Activated CD8-positive, alpha-beta T cell treated with anti-CD3 and anti-CD28 coated beads, Interleukin-2, amount 10 ng/mL, durations not matched to agents 7 days and 5 days (primary cell): ENCODE measurements around the gene STYXL1. TPM values are rescaled to one million over a fixed set of nuclear protein-coding genes. Genes with fewer than 3 reads are reported as not detected.
"Not testable (repeated sequence)": the region's sequence is repeated elsewhere in the genome, so short reads cannot be mapped to it uniquely, and the experiment has no call there.

Experiments
- ATAC-seq: fragments of 150-1000 bp; cut with Tn5 transposase; one replicate; pipeline ENCODE4 v1.10.0; 2021; ENCODE audit warnings: moderate library complexity
- CTCF ChIA-PET: fragments of 350-600 bp; sonication (Branson Sonifier 250); formaldehyde crosslinking; loops from one replicate; lab custom pipeline; 2021; ENCODE audit warnings: antibody characterized with exemption; lab: Charles Lee
- POLR2A ChIA-PET: fragments of 350-600 bp; sonication (Branson Sonifier 250); formaldehyde crosslinking; loops from one replicate; lab custom pipeline; 2021; ENCODE audit warnings: antibody characterized with exemption; lab: Charles Lee
- DNase-seq: peaks from one replicate; pipeline ENCODE4 v3.0.0-alpha.2; 2020
- H3K27ac Mint-ChIP-seq: one replicate; pipeline ENCODE4 v1.8.0; 2021; ENCODE audit warnings: mild to moderate bottlenecking, mixed read lengths
- H3K27me3 Mint-ChIP-seq: one replicate; pipeline ENCODE4 v1.8.0; 2021; ENCODE audit warnings: low read depth, mixed read lengths
- H3K36me3 Mint-ChIP-seq: one replicate; pipeline ENCODE4 v1.8.0; 2021; ENCODE audit warnings: low read depth, mixed read lengths
- H3K4me1 Mint-ChIP-seq: one replicate; pipeline ENCODE4 v1.8.0; 2021; ENCODE audit warnings: low read depth, mixed read lengths
- H3K4me3 Mint-ChIP-seq: one replicate; pipeline ENCODE4 v1.8.0; 2021; ENCODE audit warnings: mild to moderate bottlenecking, mixed read lengths
- H3K9me3 Mint-ChIP-seq: one replicate; pipeline ENCODE4 v1.8.0; 2022; ENCODE audit warnings: mixed read lengths; ENCODE audit not compliant: insufficient read depth
- total RNA-seq, 2 experiments: library from RNA; stranded (reverse); gene quantifications; one replicate each; pipeline ENCODE4 v1.2.3, GENCODE V29; 2021

The STYXL1 gene
- total RNA-seq, 2 experiments from 2014 or later: 27.2 to 28.2 TPM

DNA sequence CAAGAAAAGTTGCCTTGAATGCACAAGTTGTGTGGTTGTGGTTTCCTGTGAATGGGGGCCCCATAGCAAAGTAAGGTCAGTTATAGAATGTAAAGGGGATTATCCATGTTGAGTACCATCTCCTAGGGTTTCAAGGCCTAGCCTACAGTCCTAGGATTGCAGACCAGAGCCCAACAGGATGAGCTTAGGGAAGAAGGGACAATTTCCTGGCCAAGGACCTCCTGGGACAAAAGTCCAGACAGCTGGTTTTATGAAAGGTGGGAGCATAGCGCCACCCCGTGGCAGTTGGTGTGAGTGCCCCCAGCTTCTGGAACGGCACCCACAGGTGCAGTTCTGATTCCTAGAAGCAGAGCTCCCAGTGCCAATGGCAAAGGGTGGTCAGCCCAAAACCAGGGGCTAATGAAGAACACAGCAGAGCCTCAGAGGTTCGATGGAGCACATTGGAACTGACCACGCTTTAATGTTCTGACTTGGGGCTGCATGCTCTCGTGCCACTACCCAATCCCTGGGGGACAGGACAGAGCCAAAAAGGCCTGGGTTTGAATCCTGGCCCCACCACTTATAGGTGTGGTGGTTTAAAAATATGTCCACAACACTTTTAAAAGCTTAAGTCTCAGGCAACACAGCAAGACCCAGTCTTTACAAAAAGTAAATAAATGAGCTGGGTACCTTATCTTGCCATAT, 27.6 kb downstream of the STYXL1 start:
- Mint-ChIP-seq H3K27me3 (no peaks in the 10 kb centered on the region), H3K36me3 (peaks cover 39% of the 10 kb centered on the region), H3K9me3 (no peaks in the 10 kb centered on the region), H3K4me1 (peaks cover 21% of the 10 kb centered on the region), H3K27ac (no peak overlapping the region), H3K4me3 (peak overlapping the region; percentile 34)
- ChIA-PET CTCF (interaction anchor here (0.6 to 3.1 kb wide), 40 partner anchors 11 to 534 kb away, joined by 3 to 57 read pairs (median 4); partner anchors contain the start of genes MDH2, POM121C and RHBDD2), POLR2A (interaction anchor here (1.0 to 1.3 kb wide), 2 partner anchors 10 to 28 kb away, joined by 3 read pairs; partner anchors contain the start of genes MDH2 and STYXL1)
- DNase-seq (peak; percentile 79), ATAC-seq (peak; percentile 74)

DNA sequence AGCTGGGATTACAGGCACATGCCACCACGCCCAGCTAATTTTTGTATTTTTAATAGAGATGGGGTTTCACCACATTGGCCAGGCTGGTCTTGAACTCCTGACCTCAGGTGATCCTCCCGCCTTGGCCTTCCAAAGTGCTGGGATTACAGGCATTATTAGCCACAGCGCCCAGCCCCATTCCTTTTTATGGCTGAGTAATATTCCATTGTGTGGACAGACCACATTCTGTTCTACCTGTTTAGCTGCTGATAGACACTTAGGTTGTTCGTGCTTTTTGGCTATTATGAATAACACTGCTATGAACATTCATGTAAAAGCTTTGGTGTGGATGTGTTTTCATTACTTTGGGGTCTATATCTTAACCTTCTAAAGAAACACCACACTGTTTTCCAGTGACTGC, 29.3 kb downstream of the STYXL1 start:
- H3K27ac Mint-ChIP-seq, H3K27me3 Mint-ChIP-seq, H3K9me3 Mint-ChIP-seq, H3K4me3 Mint-ChIP-seq, ATAC-seq, POLR2A ChIA-PET, DNase-seq: not testable (repeated sequence)
- CTCF ChIA-PET: interaction anchor here (1.2 to 1.8 kb wide), 3 partner anchors 12 to 153 kb away, joined by 3 to 9 read pairs (median 7); no protein-coding TSS in a partner anchor
- Mint-ChIP-seq H3K36me3 (peaks cover 45% of the 10 kb centered on the region), H3K4me1 (peaks cover 21% of the 10 kb centered on the region)

DNA sequence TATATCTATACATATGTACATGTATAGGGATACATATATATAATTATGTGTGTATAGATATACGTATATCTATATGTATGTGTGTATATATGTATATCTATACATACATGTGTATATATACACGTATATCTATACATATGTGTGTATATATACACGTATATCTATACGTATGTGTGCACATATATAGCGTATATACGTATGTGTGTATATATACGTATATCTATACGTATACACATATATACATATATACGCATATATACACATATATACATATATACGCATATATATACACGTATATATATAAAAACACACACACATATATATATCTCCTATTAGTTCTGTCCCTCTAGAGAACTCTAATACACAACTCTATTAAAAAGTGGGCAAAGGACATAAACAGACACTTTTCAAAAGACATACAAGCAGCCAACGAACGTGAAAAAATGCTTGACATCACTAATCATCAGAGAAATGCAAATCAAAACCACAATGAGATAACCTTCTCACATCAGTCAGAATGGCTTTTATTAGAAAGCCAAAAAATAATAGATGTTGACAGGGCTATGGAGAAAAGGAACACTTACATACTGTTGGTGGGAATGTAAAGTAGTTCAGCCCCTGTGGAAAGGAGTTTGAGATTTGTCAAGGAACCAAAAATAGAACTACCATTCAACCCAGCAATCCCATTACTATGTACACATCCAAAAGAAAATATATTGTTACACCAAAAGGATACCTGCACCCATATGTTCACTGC, 31.4 kb downstream of the STYXL1 start:
- Mint-ChIP-seq H3K27me3 (peaks cover 3% of the 10 kb centered on the region), H3K36me3 (peaks cover 51% of the 10 kb centered on the region), H3K27ac (no peak overlapping the region), H3K4me3 (no peak overlapping the region), H3K9me3 (no peaks in the 10 kb centered on the region), H3K4me1 (peaks cover 17% of the 10 kb centered on the region)
- ATAC-seq (no peak), DNase-seq (no peak)
- POLR2A ChIA-PET: no interaction called here
- CTCF ChIA-PET: no interaction called here

DNA sequence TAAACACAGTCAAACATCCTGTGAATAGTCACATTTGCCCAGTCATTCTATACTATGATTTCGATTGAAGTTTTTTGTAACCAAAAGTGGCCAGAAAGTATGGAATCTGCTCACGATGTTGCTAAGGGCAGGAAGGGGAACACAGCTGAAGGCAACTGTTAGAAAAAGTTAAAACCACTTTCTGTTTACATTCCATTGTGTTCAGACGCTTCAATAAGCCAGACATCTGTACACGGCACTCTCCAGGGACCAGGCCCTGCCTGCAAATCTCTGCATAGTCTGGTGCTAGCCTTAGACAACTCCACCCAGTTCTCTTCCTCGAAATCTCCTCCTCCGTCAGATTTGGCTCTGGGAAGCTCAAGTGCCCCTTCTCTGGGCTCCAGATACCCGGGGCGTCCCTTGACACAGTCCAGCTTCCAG, 36.3 kb downstream of the STYXL1 start:
- H3K27me3 Mint-ChIP-seq: peaks cover 9% of the 10 kb centered on the region
- POLR2A ChIA-PET: no interaction called here
- H3K4me1 Mint-ChIP-seq: peaks cover 24% of the 10 kb centered on the region
- ATAC-seq (no peak), DNase-seq (no peak)
- no peak overlapping the region for H3K4me3 Mint-ChIP-seq
- CTCF ChIA-PET: no interaction called here
- peaks cover 38% of the 10 kb centered on the region for H3K36me3 Mint-ChIP-seq
- H3K27ac Mint-ChIP-seq: no peak overlapping the region
- H3K9me3 Mint-ChIP-seq: no peaks in the 10 kb centered on the region

DNA sequence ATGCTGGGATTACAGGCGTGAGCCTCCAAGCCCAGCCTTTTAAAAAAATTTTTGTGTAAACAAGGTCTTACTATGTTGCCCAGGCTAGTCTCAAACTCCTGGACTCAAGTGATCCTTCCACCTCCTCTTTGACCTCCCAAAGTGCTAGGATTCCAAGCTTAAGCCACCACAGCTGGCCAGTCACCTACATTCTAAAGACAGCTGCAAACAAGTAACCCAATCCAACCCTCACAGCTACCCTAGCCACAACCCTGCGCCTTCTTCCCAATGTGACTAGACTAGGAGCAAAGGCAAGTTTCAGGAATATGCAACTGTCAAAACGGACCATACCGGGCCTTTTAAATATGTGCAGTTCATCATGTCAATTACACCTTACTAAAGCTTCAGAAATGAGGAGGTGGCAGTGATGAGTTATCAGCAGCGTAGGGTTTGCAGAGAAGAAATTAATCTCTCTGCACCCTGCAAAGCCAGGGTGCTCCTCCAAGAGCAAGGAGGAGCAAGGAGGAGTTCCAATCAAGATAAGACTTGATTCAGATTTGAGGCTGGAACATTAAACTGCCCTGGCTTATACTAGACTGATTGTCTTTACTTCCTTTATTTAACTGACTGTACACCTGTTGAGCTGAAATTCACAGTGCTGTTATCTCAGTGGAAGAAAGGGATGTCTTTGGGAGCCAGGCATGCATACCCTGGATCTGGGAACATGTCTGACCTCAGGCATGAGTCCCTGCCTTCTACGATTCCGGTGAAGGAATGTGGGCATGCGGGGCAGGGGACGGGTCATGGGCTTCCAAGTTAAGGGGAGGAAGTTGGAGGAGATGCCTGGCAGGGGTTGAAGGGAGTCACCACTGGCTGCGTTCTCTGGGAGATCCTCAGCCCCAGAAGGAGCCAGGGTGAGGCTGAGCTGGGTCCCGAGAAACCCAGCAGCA, 37.9 kb downstream of the STYXL1 start:
- ChIA-PET CTCF (interaction anchor here (0.7 to 3.7 kb wide), 2 partner anchors 10 to 81 kb away, joined by 3 to 30 read pairs; no protein-coding TSS in a partner anchor), POLR2A (interaction anchor here (1.4 kb wide), 1 partner anchor 10 kb away, joined by 3 read pairs; no protein-coding TSS in a partner anchor)
- DNase-seq (no peak), ATAC-seq (no peak)
- H3K4me1 Mint-ChIP-seq: peaks cover 24% of the 10 kb centered on the region
- H3K9me3 Mint-ChIP-seq: no peaks in the 10 kb centered on the region
- peaks cover 36% of the 10 kb centered on the region for H3K36me3 Mint-ChIP-seq
- H3K4me3 Mint-ChIP-seq: peak overlapping the region; percentile 37
- peaks cover 9% of the 10 kb centered on the region for H3K27me3 Mint-ChIP-seq
- H3K27ac Mint-ChIP-seq: peak overlapping the region; percentile 27

GRCh38 chr7:76008156-76008687, 39.6 kb downstream of the STYXL1 start:
- Mint-ChIP-seq H3K27ac (peak overlapping the region; percentile 3), H3K4me3 (no peak overlapping the region), H3K4me1 (peaks cover 24% of the 10 kb centered on the region), H3K36me3 (peaks cover 35% of the 10 kb centered on the region), H3K9me3 (no peaks in the 10 kb centered on the region), H3K27me3 (peaks cover 9% of the 10 kb centered on the region)
- CTCF ChIA-PET: interaction anchor here (3.7 kb wide), 1 partner anchor 12 kb away, joined by 30 read pairs; no protein-coding TSS in a partner anchor
- ATAC-seq (peak; percentile 69), DNase-seq (peak; percentile 55)
- POLR2A ChIA-PET: interaction anchor here (0.8 to 1.5 kb wide), 2 partner anchors 40 to 92 kb away, joined by 4 to 5 read pairs; partner anchors contain the start of gene MDH2

- not testable (repeated sequence) for ATAC-seq
These were observed 42.8 kb downstream of the STYXL1 start for GRCh38 chr7:76005004-76005403.

DNA sequence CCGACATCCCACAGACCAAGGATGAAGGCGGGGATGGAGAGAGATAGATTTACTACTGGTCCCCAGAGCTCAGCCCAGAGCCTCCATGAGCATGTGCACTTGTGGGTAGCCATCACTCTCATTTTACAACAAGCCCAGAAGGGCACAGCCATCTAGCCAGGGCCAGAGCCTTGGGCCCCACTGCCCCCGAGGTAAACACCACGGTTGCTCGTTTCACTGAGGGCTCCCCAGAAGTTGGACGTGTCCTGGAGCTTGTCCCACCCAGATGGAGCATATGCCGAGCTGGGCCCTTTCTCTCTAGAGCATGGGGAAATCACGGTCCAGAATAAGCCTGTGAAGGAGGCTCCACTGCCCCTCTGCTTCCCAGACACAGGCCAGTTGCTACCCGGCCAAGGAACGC, 44.4 kb downstream of the STYXL1 start:
- Mint-ChIP-seq H3K27ac (no peak overlapping the region), H3K36me3 (peaks cover 31% of the 10 kb centered on the region), H3K4me1 (peaks cover 3% of the 10 kb centered on the region), H3K27me3 (no peaks in the 10 kb centered on the region), H3K9me3 (no peaks in the 10 kb centered on the region), H3K4me3 (no peak overlapping the region)
- ChIA-PET CTCF (interaction anchor here (2.2 kb wide), 1 partner anchor 17 kb away, joined by 15 read pairs; no protein-coding TSS in a partner anchor), POLR2A (interaction anchor here (0.6 kb wide), 2 partner anchors 10 to 22 kb away, joined by 3 to 4 read pairs; no protein-coding TSS in a partner anchor)
- DNase-seq (no peak), ATAC-seq (no peak)

More at GRCh38 chr7:76005004-76005403, 42.8 kb downstream of the STYXL1 start:
- H3K27ac Mint-ChIP-seq, H3K9me3 Mint-ChIP-seq, POLR2A ChIA-PET, H3K4me3 Mint-ChIP-seq, DNase-seq, H3K27me3 Mint-ChIP-seq: not testable (repeated sequence)
- Mint-ChIP-seq H3K4me1 (peaks cover 20% of the 10 kb centered on the region), H3K36me3 (peaks cover 24% of the 10 kb centered on the region)
- CTCF ChIA-PET: interaction anchor here (1.8 kb wide), 1 partner anchor 15 kb away, joined by 4 read pairs; no protein-coding TSS in a partner anchor

GRCh38 chr7:76002822-76003221, 45.0 kb downstream of the STYXL1 start:
- ChIA-PET CTCF (interaction anchor here (2.2 kb wide), 1 partner anchor 17 kb away, joined by 15 read pairs; no protein-coding TSS in a partner anchor), POLR2A (interaction anchor here (0.6 kb wide), 1 partner anchor 10 kb away, joined by 3 read pairs; no protein-coding TSS in a partner anchor)
- peaks cover 32% of the 10 kb centered on the region for H3K36me3 Mint-ChIP-seq
- no peaks in the 10 kb centered on the region for H3K4me1 Mint-ChIP-seq
- no peak overlapping the region for H3K4me3 Mint-ChIP-seq
- DNase-seq (no peak), ATAC-seq (no peak)
- H3K27ac Mint-ChIP-seq: no peak overlapping the region
- no peaks in the 10 kb centered on the region for H3K27me3 Mint-ChIP-seq
- H3K9me3 Mint-ChIP-seq: no peaks in the 10 kb centered on the region

DNA sequence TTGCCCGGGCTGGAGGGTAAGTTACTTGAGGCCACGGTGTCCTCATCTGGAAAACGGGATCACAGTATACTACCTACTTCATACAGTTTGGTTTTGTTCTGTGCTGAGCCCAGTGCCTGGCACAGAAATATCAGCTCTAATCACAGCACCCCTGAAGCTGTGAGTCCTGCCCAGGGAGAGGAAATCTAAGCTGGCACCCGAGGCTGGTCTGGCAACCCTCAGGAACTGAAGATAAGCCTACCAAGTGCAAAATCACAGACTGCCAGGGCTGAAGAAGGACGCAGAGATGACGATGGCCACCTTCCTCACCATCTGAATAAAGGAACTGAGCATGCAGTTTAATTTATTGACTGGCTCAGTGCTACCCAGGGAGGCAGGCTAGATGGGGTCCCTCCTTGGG, 45.7 kb downstream of the STYXL1 start:
- Mint-ChIP-seq H3K27me3 (no peaks in the 10 kb centered on the region), H3K4me3 (no peak overlapping the region), H3K27ac (no peak overlapping the region), H3K4me1 (peaks cover 6% of the 10 kb centered on the region), H3K9me3 (no peaks in the 10 kb centered on the region), H3K36me3 (peaks cover 37% of the 10 kb centered on the region)
- ATAC-seq: no peak
- CTCF ChIA-PET: interaction anchor here (2.2 kb wide), 1 partner anchor 18 kb away, joined by 15 read pairs; no protein-coding TSS in a partner anchor
- POLR2A ChIA-PET: no interaction called here
- no peak for DNase-seq
